Stimulated activated CD4-positive, alpha-beta T cell treated with anti-CD3 and anti-CD28 coated beads, TNF-alpha, amount 100 ng/mL, for 1 hour (primary cell): Measurements from ENCODE around the gene TNFAIP8L3.

Source experiments
- DNase-seq, 3 donors: peaks; one replicate each; pipeline ENCODE4 v3.0.0-alpha.2; 2020; ENCODE audit warnings: low read depth in 3 of 3, low spot score in 1 of 3

The TNFAIP8L3 gene

GRCh38 chr15:51007131-51007666, 87.5 kb downstream of the TNFAIP8L3 start:
- DNase-seq = no peak
